IPS-18c (cell line): ENCODE data around the gene STING1.
A peak's percentile ranks its signal among the peaks of the same experiment; 100 is the strongest.
"Not testable (repeated sequence)": the region's sequence is repeated elsewhere in the genome, so short reads cannot be mapped to it uniquely, and the experiment has no call there.

Experiments used
- H3K4me3 ChIP-seq: 2 replicates; pipeline ENCODE4 v1.7.0; 2013; ENCODE audit warnings: low read depth, mild to moderate bottlenecking, low read length, moderate library complexity; ENCODE audit not compliant: insufficient read depth
- H3K9me3 ChIP-seq: one replicate; pipeline ENCODE4 v1.6.1; 2013; ENCODE audit warnings: mild to moderate bottlenecking, low read length, moderate library complexity; ENCODE audit not compliant: control insufficient read depth, insufficient read depth

The STING1 gene

GRCh38 chr5:139482050-139482889, at the start of gene STING1:
Gene STING1 (minus strand): TSS chr5:139482758. CDS start chr5:139481704, 1,054 bp downstream.
- no peak within 1 kb of the TSS for H3K4me3 ChIP-seq
- no peaks in the 10 kb centered on the region for H3K9me3 ChIP-seq

GRCh38 chr5:139531772-139532169, 49.2 kb upstream of the STING1 start:
- Histone ChIP-seq H3K9me3 (no peaks in the 10 kb centered on the region), H3K4me3 (no peak overlapping the region)

GRCh38 chr5:139530079-139530478, 47.5 kb upstream of the STING1 start:
- H3K9me3 ChIP-seq, H3K4me3 ChIP-seq: not testable (repeated sequence)

GRCh38 chr5:139528695-139529094, 46.1 kb upstream of the STING1 start:
- not testable (repeated sequence) for H3K9me3 ChIP-seq, H3K4me3 ChIP-seq

GRCh38 chr5:139527896-139528467, 45.4 kb upstream of the STING1 start:
- H3K9me3 ChIP-seq, H3K4me3 ChIP-seq: not testable (repeated sequence)

GRCh38 chr5:139527090-139527470, 44.5 kb upstream of the STING1 start:
- H3K9me3 ChIP-seq, H3K4me3 ChIP-seq: not testable (repeated sequence)

- not testable (repeated sequence) for H3K4me3 ChIP-seq, H3K9me3 ChIP-seq
These were observed 43.9 kb upstream of the STING1 start for GRCh38 chr5:139526309-139527089.

GRCh38 chr5:139525586-139526308, 43.2 kb upstream of the STING1 start:
- not testable (repeated sequence) for H3K9me3 ChIP-seq, H3K4me3 ChIP-seq

GRCh38 chr5:139524940-139525585, 42.5 kb upstream of the STING1 start:
- H3K4me3 ChIP-seq = no peak overlapping the region
- no peaks in the 10 kb centered on the region for H3K9me3 ChIP-seq

- Histone ChIP-seq H3K4me3 (no peak overlapping the region), H3K9me3 (no peaks in the 10 kb centered on the region)
These were observed 41.9 kb upstream of the STING1 start for GRCh38 chr5:139524446-139524845.

GRCh38 chr5:139523635-139524445, 41.3 kb upstream of the STING1 start:
- no peaks in the 10 kb centered on the region for H3K9me3 ChIP-seq
- H3K4me3 ChIP-seq = peak overlapping the region; percentile 21; the same call in 1 of the 2 replicates

GRCh38 chr5:139517683-139518564, 35.4 kb upstream of the STING1 start:
- Histone ChIP-seq H3K4me3 (peak overlapping the region; percentile 57), H3K9me3 (no peaks in the 10 kb centered on the region)

GRCh38 chr5:139514486-139514856, 31.9 kb upstream of the STING1 start:
- Histone ChIP-seq H3K4me3 (no peak overlapping the region), H3K9me3 (peaks cover 2% of the 10 kb centered on the region)

GRCh38 chr5:139513852-139514485, 31.4 kb upstream of the STING1 start:
- H3K9me3 ChIP-seq = peaks cover 2% of the 10 kb centered on the region

GRCh38 chr5:139513434-139513833, 30.9 kb upstream of the STING1 start:
- H3K9me3 ChIP-seq, H3K4me3 ChIP-seq: not testable (repeated sequence)

More at GRCh38 chr5:139513852-139514485, 31.4 kb upstream of the STING1 start:
- H3K4me3 ChIP-seq = no peak overlapping the region
